Nephron (organoid): Measurements from ENCODE around the gene SREBF1.

Experiments
- H3K27ac Mint-ChIP-seq, 3 experiments: 2 replicates each; pipeline ENCODE4 v1.8.0; 2020; ENCODE audit warnings: mixed read lengths in 3 of 3, mild to moderate bottlenecking in 2 of 3, moderate library complexity in 1 of 3
- H3K27me3 Mint-ChIP-seq: 2 replicates; pipeline ENCODE4 v1.8.0; 2021; ENCODE audit warnings: low read depth, mild to moderate bottlenecking, moderate library complexity, mixed read lengths
- H3K36me3 Mint-ChIP-seq: 2 replicates; pipeline ENCODE4 v1.8.0; 2020; ENCODE audit warnings: low read depth, mixed read lengths
- H3K4me1 Mint-ChIP-seq: 2 replicates; pipeline ENCODE4 v1.8.0; 2020; ENCODE audit warnings: mixed read lengths
- H3K4me3 Mint-ChIP-seq, 3 experiments: 2 replicates each; pipeline ENCODE4 v1.8.0; 2020; ENCODE audit warnings: mild to moderate bottlenecking in 3 of 3, mixed read lengths in 3 of 3, moderate library complexity in 2 of 3
- H3K9me3 Mint-ChIP-seq: 2 replicates; pipeline ENCODE4 v1.8.0; 2020; ENCODE audit warnings: mixed read lengths
- CTCF ChIP-seq, 3 experiments: fragments of 200-600 bp; sonication (generic); IDR thresholded peaks; one replicate each; pipeline ENCODE4 v1.5.0; 2021; ENCODE audit warnings: antibody characterized with exemption in 3 of 3; ENCODE audit not compliant: unreplicated experiment in 3 of 3

SREBF1 gene

DNA sequence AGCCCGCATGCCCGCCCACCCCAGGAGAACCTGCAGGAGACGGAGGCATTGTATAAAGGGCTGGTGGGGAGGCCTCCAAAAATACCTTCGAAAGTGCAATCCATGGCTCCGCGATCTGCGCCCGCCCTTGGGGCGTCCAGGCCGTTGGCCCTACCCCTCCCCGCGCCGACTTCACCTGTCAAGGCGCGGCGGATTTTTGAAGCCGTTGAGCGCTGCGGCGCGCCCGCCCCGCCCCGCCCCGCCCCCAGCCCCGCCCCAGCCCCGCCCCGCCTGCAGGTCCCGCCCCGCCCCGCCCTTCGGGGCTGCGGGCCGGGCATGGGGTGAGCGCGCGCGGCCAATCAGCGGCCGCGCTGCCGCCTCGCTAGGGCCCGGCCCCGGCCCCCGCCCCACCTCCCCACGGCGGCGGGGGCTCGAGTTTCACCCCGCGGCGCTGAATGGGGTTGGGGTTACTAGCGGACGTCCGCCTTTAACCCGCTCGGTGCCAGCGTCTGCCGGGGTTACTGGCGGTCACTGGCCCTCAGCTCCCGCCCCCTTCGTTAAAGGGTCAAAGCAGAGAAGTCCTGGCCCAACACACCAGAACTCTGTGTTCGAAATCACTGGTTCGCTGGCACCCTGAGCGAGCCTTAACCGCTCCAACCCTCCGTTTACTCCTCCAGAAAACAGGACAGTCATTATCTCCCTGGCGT, 13.2 kb downstream of the SREBF1 start:
- no peaks in the 10 kb centered on the region for H3K27me3 Mint-ChIP-seq
- no peak for TF ChIP-seq CTCF (IDR thresholded peaks at IDR 0.05; ENCODE audit: unreplicated experiment in 3 of 3)
- no peaks in the 10 kb centered on the region for H3K9me3 Mint-ChIP-seq
- H3K4me3 Mint-ChIP-seq: peak overlapping the region; percentile 73 to 83 (median 81)
- H3K36me3 Mint-ChIP-seq: peaks cover 5% of the 10 kb centered on the region
- peak overlapping the region; percentile 78 to 96 (median 86) for H3K27ac Mint-ChIP-seq
- H3K4me1 Mint-ChIP-seq: peaks cover 36% of the 10 kb centered on the region

GRCh38 chr17:17822616-17823015, 14.2 kb downstream of the SREBF1 start:
- Mint-ChIP-seq H3K27ac (no peak overlapping the region), H3K9me3 (no peaks in the 10 kb centered on the region), H3K36me3 (peaks cover 7% of the 10 kb centered on the region), H3K4me1 (peaks cover 28% of the 10 kb centered on the region), H3K27me3 (no peaks in the 10 kb centered on the region), H3K4me3 (peak overlapping the region; percentile 62 to 71 (median 64))
- no peak for TF ChIP-seq CTCF (IDR thresholded peaks at IDR 0.05; ENCODE audit: unreplicated experiment in 3 of 3)

- Mint-ChIP-seq H3K4me3 (peak overlapping the region in 2 of 3 experiments; percentile 62 to 71), H3K27me3 (no peaks in the 10 kb centered on the region), H3K4me1 (peaks cover 26% of the 10 kb centered on the region), H3K27ac (no peak overlapping the region), H3K9me3 (no peaks in the 10 kb centered on the region), H3K36me3 (peaks cover 7% of the 10 kb centered on the region)
- TF ChIP-seq CTCF (IDR thresholded peaks at IDR 0.05; ENCODE audit: unreplicated experiment in 3 of 3): no peak
These were observed 14.6 kb downstream of the SREBF1 start for GRCh38 chr17:17822189-17822588.

DNA sequence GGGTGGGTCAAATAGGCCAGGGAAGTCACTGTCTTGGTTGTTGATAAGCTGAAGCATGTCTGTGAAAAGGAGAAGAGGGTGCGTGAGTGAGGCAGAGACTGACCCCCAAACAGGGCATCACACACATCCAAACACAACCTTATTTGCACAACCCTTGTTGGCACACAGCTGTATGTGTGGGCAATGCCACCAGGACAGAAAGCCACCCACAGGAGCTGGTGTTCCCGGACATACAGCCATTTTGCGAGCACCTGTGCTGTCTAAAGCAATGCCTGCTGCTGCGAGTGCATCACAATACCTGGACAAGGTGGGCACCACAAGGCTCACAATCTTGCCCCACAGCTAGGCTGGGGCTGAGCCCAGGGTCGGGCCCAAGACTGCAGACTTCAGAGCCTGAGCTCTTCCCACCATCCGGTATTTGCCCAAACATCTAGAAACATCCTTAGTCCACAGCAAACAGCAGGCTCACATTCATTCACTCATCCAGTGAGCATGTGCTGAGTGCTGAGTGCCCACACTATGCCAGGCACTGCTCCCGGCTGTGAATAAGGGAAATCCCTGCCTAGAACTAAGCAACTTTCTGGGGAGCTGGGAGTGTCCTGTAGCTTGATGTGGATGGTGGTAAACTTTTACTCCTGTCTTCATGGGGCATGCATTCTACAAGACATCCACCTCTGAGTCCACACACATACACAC, 16.2 kb downstream of the SREBF1 start:
- no peaks in the 10 kb centered on the region for H3K27me3 Mint-ChIP-seq
- H3K36me3 Mint-ChIP-seq: peaks cover 7% of the 10 kb centered on the region
- TF ChIP-seq CTCF (IDR thresholded peaks at IDR 0.05; ENCODE audit: unreplicated experiment in 3 of 3): no peak
- peaks cover 20% of the 10 kb centered on the region for H3K4me1 Mint-ChIP-seq
- H3K9me3 Mint-ChIP-seq: no peaks in the 10 kb centered on the region
- peak overlapping the region in 2 of 3 experiments; percentile 42 to 44 for H3K4me3 Mint-ChIP-seq
- peak overlapping the region in 1 of 3 experiments; percentile 42 for H3K27ac Mint-ChIP-seq

DNA sequence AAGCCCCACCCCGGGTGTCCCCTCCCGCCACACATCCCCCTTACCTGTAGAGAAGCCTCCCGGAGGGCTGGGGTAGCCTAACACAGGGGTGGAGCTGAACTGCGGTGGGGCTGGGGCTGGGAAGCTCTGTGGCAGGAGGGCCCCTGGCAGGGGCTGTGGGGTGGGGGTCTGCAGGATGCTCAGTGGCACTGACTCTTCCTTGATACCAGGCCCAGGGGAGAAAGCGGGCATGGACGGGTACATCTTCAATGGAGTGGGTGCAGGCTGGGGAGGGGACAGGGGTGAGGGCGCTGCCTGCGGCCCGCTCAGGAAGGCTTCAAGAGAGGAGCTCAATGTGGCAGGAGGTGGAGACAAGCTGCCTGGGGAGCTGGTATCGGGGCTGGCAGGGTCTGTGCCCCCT, 16.7 kb downstream of the SREBF1 start:
- Mint-ChIP-seq H3K9me3 (no peaks in the 10 kb centered on the region), H3K27ac (no peak overlapping the region), H3K4me3 (peak overlapping the region in 1 of 3 experiments; percentile 44), H3K4me1 (peaks cover 18% of the 10 kb centered on the region), H3K27me3 (no peaks in the 10 kb centered on the region), H3K36me3 (peaks cover 7% of the 10 kb centered on the region)
- TF ChIP-seq CTCF (IDR thresholded peaks at IDR 0.05; ENCODE audit: unreplicated experiment in 3 of 3): no peak
